ENCODE data around the gene SAP30BP.

The SAP30BP gene

DNA sequence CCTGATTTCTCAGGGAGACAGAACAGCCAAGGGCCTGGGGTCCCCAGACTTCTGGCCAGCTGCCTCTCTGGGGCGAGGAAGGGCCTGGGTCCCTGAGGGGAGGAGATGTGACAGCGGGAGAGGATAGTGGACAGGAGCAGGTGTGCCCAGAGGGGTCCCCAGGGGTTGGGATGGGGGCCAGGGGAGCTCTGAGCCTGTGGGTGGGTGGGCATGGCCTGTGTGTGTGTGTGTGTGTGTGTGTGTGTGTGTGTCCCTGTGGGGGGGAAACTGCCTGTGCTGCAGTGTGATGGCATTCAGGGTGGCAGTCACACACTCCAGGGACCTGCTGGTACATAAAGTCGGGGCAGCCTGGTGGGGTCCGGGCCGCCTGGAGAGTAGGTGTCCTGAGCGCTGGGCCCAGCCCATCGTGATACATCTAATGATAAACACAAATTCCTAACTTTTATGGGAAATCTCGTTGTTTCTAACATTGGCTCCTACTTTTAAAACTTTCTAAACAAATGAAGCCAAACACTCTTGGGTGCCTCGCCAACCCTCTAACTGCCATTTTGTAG lies 55.5 kb downstream of the SAP30BP start:
- DNase-seq (ENCODE audit: low spot score) = no peak
- POLR2A ChIA-PET (ENCODE audit: low non-redundant PET) = interaction anchor here (0.5 to 4.0 kb wide), 6 partner anchors 16 to 188 kb away, joined by 3 to 39 read pairs (median 6); no protein-coding TSS in a partner anchor

DNA sequence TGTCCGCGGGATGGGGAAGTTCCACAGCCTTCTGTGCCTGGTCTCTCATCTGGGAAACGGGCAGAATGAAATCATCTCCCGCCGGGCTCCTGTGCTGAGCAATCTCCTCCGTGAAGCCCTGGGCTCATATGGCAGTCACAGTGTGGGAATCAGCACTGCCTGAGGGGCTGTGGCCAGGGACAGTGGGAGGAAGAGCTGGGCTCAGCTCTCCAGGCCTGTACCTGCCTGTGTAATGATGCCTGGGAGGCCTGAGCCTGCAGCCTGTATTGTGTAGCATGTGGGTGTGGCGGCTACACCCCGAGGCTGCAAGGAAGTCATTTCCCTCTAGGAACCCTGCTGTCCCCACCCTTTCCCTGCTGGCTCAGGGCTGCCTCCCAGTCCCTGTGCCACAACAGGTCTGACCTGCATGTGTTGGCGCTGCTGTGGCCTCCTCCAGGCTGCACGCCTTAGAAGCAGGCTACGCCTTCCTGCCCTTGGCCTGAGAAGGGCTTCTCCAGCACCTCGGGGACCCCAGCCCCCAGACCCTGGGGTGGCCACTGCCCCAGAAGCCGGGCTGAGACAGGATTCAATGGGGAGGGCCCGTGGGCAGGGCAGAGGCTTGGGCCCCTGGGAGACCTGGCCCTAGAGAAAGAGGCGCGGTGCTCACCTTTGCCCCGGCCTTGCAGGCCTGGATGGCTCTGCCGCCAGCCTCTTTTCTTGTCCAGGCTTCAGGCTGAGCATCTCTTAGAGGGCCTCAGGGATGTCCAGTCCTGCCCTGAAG lies 56.2 kb downstream of the SAP30BP start:
- peak overlapping the region; percentile 98 for H3K27ac ChIP-seq
- ChIA-PET CTCF (interaction anchor here (0.6 to 0.9 kb wide), 3 partner anchors 25 to 134 kb away, joined by 3 to 4 read pairs (median 4); no protein-coding TSS in a partner anchor), POLR2A (ENCODE audit: low non-redundant PET) (interaction anchor here (0.5 to 4.0 kb wide), 4 partner anchors 16 to 187 kb away, joined by 3 to 39 read pairs (median 6); no protein-coding TSS in a partner anchor)
- TF ChIP-seq, protein P1, sequence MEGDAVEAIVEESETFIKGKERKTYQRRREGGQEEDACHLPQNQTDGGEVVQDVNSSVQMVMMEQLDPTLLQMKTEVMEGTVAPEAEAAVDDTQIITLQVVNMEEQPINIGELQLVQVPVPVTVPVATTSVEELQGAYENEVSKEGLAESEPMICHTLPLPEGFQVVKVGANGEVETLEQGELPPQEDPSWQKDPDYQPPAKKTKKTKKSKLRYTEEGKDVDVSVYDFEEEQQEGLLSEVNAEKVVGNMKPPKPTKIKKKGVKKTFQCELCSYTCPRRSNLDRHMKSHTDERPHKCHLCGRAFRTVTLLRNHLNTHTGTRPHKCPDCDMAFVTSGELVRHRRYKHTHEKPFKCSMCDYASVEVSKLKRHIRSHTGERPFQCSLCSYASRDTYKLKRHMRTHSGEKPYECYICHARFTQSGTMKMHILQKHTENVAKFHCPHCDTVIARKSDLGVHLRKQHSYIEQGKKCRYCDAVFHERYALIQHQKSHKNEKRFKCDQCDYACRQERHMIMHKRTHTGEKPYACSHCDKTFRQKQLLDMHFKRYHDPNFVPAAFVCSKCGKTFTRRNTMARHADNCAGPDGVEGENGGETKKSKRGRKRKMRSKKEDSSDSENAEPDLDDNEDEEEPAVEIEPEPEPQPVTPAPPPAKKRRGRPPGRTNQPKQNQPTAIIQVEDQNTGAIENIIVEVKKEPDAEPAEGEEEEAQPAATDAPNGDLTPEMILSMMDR (conservative IDR thresholded peaks at IDR 0.05; ENCODE audit: low read depth) = no peak
- DNase-seq (ENCODE audit: low spot score) = peak; percentile 36

More for the DNA sequence above, 55.5 kb downstream of the SAP30BP start:
- peak overlapping the region; percentile 98 for H3K27ac ChIP-seq
- TF ChIP-seq, protein P1 (conservative IDR thresholded peaks at IDR 0.05; ENCODE audit: low read depth) = no peak
- CTCF ChIA-PET = interaction anchor here (0.6 to 1.6 kb wide), 6 partner anchors 25 to 962 kb away, joined by 3 to 8 read pairs (median 4); no protein-coding TSS in a partner anchor

DNA sequence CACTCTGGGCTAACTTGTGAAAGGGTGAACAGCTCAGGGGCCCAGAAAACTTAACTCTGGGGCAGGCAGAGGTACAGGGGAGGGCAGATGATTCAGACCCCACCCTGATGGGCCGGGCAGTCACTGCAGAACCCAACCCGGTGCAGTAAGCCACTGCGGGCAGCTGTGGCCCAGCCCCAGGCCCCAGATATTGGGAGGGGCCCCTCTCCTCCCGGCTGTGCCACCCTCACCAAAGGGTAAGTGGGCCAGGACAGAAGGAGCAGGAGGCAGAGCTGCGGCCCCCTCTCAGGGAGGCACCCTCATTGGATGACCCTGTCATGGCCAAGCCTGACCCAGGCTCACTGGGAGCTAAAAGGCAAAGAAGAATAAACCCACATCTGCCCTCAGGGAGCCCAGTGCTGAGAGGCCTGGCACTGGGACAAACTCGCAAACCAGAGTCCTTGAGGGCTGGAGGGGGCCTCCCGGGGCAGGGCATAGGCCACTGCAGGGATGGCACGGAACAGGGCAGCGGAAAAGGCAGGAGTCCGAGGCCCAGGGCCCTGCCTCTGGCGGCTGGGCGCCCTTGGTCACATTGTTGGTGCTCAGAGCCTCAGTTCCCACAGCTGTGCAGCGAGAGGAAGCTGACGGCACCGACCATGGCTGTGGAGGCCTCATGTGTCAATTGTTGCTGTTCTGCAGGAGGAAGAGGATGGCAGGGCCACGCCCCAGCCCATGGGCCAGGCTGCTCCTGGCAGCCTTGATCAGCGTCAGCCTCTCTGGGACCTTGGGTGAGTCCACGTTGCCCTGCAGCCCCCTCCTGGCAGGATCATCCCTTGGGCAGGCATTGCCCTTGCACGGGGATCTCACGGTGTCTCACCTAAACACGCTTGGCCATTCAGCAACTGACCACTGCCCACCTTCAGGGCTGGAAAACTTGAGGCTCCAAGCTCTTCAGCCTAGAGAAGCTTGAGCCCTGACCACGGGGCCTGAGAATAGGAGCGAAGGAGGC lies 57.2 kb downstream of the SAP30BP start:
- DNase-seq (ENCODE audit: low spot score) = no peak
- TF ChIP-seq, protein P1 (conservative IDR thresholded peaks at IDR 0.05; ENCODE audit: low read depth) = no peak
- CTCF ChIA-PET = interaction anchor here (0.6 to 1.1 kb wide), 3 partner anchors 45 to 133 kb away, joined by 3 to 4 read pairs (median 4); no protein-coding TSS in a partner anchor
- peak overlapping the region; percentile 98 for H3K27ac ChIP-seq
- POLR2A ChIA-PET (ENCODE audit: low non-redundant PET) = interaction anchor here (4.0 kb wide), 1 partner anchor 40 kb away, joined by 39 read pairs; no protein-coding TSS in a partner anchor

DNA sequence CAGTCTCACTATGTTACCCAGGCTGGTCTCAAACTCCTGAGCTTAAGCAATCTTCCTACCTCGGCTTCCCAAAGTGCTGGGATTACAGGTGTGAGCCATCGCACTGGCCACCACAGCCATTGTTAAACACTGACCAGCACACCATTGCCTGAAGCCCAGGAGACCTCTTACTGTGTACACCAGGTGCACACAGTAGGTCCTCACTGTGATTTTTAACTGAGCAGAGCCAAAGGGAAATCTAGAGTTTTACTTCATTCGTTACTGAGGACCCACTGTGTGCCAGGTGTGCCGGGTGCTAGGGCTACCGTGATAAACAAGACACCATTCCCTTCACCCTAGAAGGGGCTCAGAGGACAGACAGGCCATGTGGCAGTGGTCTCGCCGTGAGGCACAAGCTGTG lies 58.4 kb downstream of the SAP30BP start:
- TF ChIP-seq, protein P1 (conservative IDR thresholded peaks at IDR 0.05; ENCODE audit: low read depth) = no peak
- H3K27ac ChIP-seq = peak overlapping the region; percentile 98
- no peak for DNase-seq (ENCODE audit: low spot score)
- CTCF ChIA-PET = interaction anchor here (0.5 to 1.1 kb wide), 3 partner anchors 50 to 100 kb away, joined by 3 to 4 read pairs (median 3); no protein-coding TSS in a partner anchor
- POLR2A ChIA-PET (ENCODE audit: low non-redundant PET) = interaction anchor here (0.7 kb wide), 1 partner anchor 97 kb away, joined by 3 read pairs; no protein-coding TSS in a partner anchor

DNA sequence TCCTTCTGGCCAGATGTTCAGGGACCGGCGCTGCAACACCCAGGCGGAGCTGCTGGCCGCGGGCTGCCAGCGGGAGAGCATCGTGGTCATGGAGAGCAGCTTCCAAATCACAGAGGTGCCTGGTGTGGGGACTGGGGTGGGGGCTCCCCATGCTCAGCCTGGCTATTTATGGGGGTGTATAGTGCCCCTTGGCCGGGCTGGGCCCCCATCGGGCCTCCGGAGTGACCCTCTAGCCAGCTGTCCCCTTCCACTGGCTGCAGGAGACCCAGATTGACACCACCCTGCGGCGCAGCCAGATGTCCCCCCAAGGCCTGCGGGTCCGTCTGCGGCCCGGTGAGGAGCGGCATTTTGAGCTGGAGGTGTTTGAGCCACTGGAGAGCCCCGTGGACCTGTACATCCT lies 60.3 kb downstream of the SAP30BP start:
- DNase-seq (ENCODE audit: low spot score) = no peak
- ChIA-PET CTCF (interaction anchor here (0.6 to 1.3 kb wide), 2 partner anchors 23 to 94 kb away, joined by 3 to 5 read pairs; partner anchors contain the start of gene SMIM5), POLR2A (ENCODE audit: low non-redundant PET) (no interaction called here)
- H3K27ac ChIP-seq = peak overlapping the region; percentile 98
- TF ChIP-seq, protein P1 (conservative IDR thresholded peaks at IDR 0.05; ENCODE audit: low read depth) = no peak
